Measurements from ENCODE around the gene CAPN13.
A peak's percentile ranks its signal among the peaks of the same experiment; 100 is the strongest.

The CAPN13 gene

GRCh38 chr2:30802611-30803010, 4.6 kb downstream of the CAPN13 start:
- no peak overlapping the region for H3K4me3 ChIP-seq (ENCODE audit: low read length in 2 of 2)
- H4K91ac ChIP-seq (ENCODE audit: low read depth, low read length, poor library complexity), result no peak overlapping the region
- no peak overlapping the region for H3K9ac ChIP-seq (ENCODE audit: low read depth, low read length, poor library complexity)
- peaks cover 0 to 2% of the 10 kb centered on the region in 2 donors for H3K9me3 ChIP-seq (replicated peaks in 1 of 2; ENCODE audit: control insufficient read depth in 2 of 2, insufficient read depth in 1 of 2, low read depth in 1 of 2, low read length in 2 of 2)
- H3K27ac ChIP-seq (replicated peaks; ENCODE audit: low read length), result no peak overlapping the region
- peak overlapping the region; percentile 56 for H2AK5ac ChIP-seq (ENCODE audit: low read depth, low read length)
- no peak overlapping the region for H2BK5ac ChIP-seq (ENCODE audit: low read length)
- no peak overlapping the region for H2BK120ac ChIP-seq (ENCODE audit: low read depth, low read length)
- H3K18ac ChIP-seq (ENCODE audit: low read length), result no peak overlapping the region
- no peak overlapping the region for H3K4ac ChIP-seq (ENCODE audit: low read length)
- peaks cover 0 to 4% of the 10 kb centered on the region in 2 donors for H3K4me1 ChIP-seq (ENCODE audit: control insufficient read depth in 2 of 2, insufficient read depth in 1 of 2, low read depth in 1 of 2, low read length in 2 of 2)
- H3K23ac ChIP-seq (ENCODE audit: low read depth, low read length, poor library complexity), result peak overlapping the region; percentile 45
- no CpG with 5 or more reads among the region's 4 CpGs for WGBS, 2 donors (ENCODE audit: extremely low coverage in 2 of 2, insufficient read length in 2 of 2, insufficient replicate concordance in 1 of 2)
- H4K8ac ChIP-seq (ENCODE audit: low read depth, low read length), result no peak overlapping the region
- H3K27me3 ChIP-seq (ENCODE audit: control insufficient read depth in 3 of 3, insufficient read depth in 3 of 3, low read depth in 1 of 3, low read length in 3 of 3), result no peaks in the 10 kb centered on the region
- no peak overlapping the region for H2BK12ac ChIP-seq (ENCODE audit: low read length)
- no peak overlapping the region for H3K14ac ChIP-seq (ENCODE audit: low read length)
- no peaks in the 10 kb centered on the region for H3K36me3 ChIP-seq (replicated peaks in 1 of 2; ENCODE audit: control insufficient read depth in 2 of 2, insufficient read depth in 2 of 2, low read length in 2 of 2)
- no peak overlapping the region for H3K4me2 ChIP-seq (ENCODE audit: insufficient read depth, low read length, poor library complexity, severe bottlenecking)
- DNase-seq (ENCODE audit: low spot score), result no peak
- no peak overlapping the region for H2AFZ ChIP-seq (ENCODE audit: low read length)
- no peaks in the 10 kb centered on the region for H3K79me1 ChIP-seq (ENCODE audit: low read depth, low read length)
- no peak overlapping the region for H2BK15ac ChIP-seq (ENCODE audit: low read length)

GRCh38 chr2:30801821-30802455, 5.3 kb downstream of the CAPN13 start:
- no peak overlapping the region for H2BK5ac ChIP-seq (ENCODE audit: low read length)
- H2AK5ac ChIP-seq (ENCODE audit: low read depth, low read length), result no peak overlapping the region
- H2AFZ ChIP-seq (ENCODE audit: low read length), result no peak overlapping the region
- H3K4ac ChIP-seq (ENCODE audit: low read length), result no peak overlapping the region
- no peak overlapping the region for H2BK12ac ChIP-seq (ENCODE audit: low read length)
- WGBS, 2 donors (ENCODE audit: extremely low coverage in 2 of 2, insufficient read length in 2 of 2, insufficient replicate concordance in 1 of 2), result no CpG with 5 or more reads among the region's 13 CpGs
- H4K8ac ChIP-seq (ENCODE audit: low read depth, low read length), result no peak overlapping the region
- no peaks in the 10 kb centered on the region for H3K27me3 ChIP-seq (ENCODE audit: control insufficient read depth in 3 of 3, insufficient read depth in 3 of 3, low read depth in 1 of 3, low read length in 3 of 3)
- H3K36me3 ChIP-seq (replicated peaks in 1 of 2; ENCODE audit: control insufficient read depth in 2 of 2, insufficient read depth in 2 of 2, low read length in 2 of 2), result no peaks in the 10 kb centered on the region
- no peak overlapping the region for H4K91ac ChIP-seq (ENCODE audit: low read depth, low read length, poor library complexity)
- DNase-seq (ENCODE audit: low spot score), result no peak
- no peak overlapping the region for H3K14ac ChIP-seq (ENCODE audit: low read length)
- H3K27ac ChIP-seq (replicated peaks; ENCODE audit: low read length), result no peak overlapping the region
- peak overlapping the region; percentile 31 for H3K9ac ChIP-seq (ENCODE audit: low read depth, low read length, poor library complexity)
- no peak overlapping the region for H2BK120ac ChIP-seq (ENCODE audit: low read depth, low read length)
- H3K4me2 ChIP-seq (ENCODE audit: insufficient read depth, low read length, poor library complexity, severe bottlenecking), result no peak overlapping the region
- peak overlapping the region; percentile 62 for H3K18ac ChIP-seq (ENCODE audit: low read length)
- peaks cover 0 to 2% of the 10 kb centered on the region in 2 donors for H3K9me3 ChIP-seq (replicated peaks in 1 of 2; ENCODE audit: control insufficient read depth in 2 of 2, insufficient read depth in 1 of 2, low read depth in 1 of 2, low read length in 2 of 2)
- H3K23ac ChIP-seq (ENCODE audit: low read depth, low read length, poor library complexity), result no peak overlapping the region
- no peaks in the 10 kb centered on the region for H3K79me1 ChIP-seq (ENCODE audit: low read depth, low read length)
- no peak overlapping the region for H3K4me3 ChIP-seq (ENCODE audit: low read length in 2 of 2)
- H2BK15ac ChIP-seq (ENCODE audit: low read length), result no peak overlapping the region
- H3K4me1 ChIP-seq (ENCODE audit: control insufficient read depth in 2 of 2, insufficient read depth in 1 of 2, low read depth in 1 of 2, low read length in 2 of 2), result peaks cover 0 to 4% of the 10 kb centered on the region in 2 donors

- Histone ChIP-seq H3K23ac (ENCODE audit: low read depth, low read length, poor library complexity) (no peak overlapping the region), H2BK12ac (ENCODE audit: low read length) (no peak overlapping the region), H3K9me3 (replicated peaks in 1 of 2; ENCODE audit: control insufficient read depth in 2 of 2, insufficient read depth in 1 of 2, low read depth in 1 of 2, low read length in 2 of 2) (peaks cover 0 to 2% of the 10 kb centered on the region in 2 donors), H3K9ac (ENCODE audit: low read depth, low read length, poor library complexity) (no peak overlapping the region), H3K4me1 (ENCODE audit: control insufficient read depth in 2 of 2, insufficient read depth in 1 of 2, low read depth in 1 of 2, low read length in 2 of 2) (peaks cover 0 to 4% of the 10 kb centered on the region in 2 donors), H4K8ac (ENCODE audit: low read depth, low read length) (no peak overlapping the region), H3K4me2 (ENCODE audit: insufficient read depth, low read length, poor library complexity, severe bottlenecking) (no peak overlapping the region), H2AK5ac (ENCODE audit: low read depth, low read length) (no peak overlapping the region), H3K4me3 (ENCODE audit: low read length in 2 of 2) (no peak overlapping the region), H3K36me3 (replicated peaks in 1 of 2; ENCODE audit: control insufficient read depth in 2 of 2, insufficient read depth in 2 of 2, low read length in 2 of 2) (no peaks in the 10 kb centered on the region), H3K14ac (ENCODE audit: low read length) (no peak overlapping the region), H3K18ac (ENCODE audit: low read length) (no peak overlapping the region), H2AFZ (ENCODE audit: low read length) (no peak overlapping the region), H4K91ac (ENCODE audit: low read depth, low read length, poor library complexity) (no peak overlapping the region), H2BK120ac (ENCODE audit: low read depth, low read length) (no peak overlapping the region), H3K27me3 (ENCODE audit: control insufficient read depth in 3 of 3, insufficient read depth in 3 of 3, low read depth in 1 of 3, low read length in 3 of 3) (no peaks in the 10 kb centered on the region), H3K27ac (replicated peaks; ENCODE audit: low read length) (no peak overlapping the region), H3K79me1 (ENCODE audit: low read depth, low read length) (no peaks in the 10 kb centered on the region), H2BK15ac (ENCODE audit: low read length) (no peak overlapping the region), H3K4ac (ENCODE audit: low read length) (no peak overlapping the region), H2BK5ac (ENCODE audit: low read length) (no peak overlapping the region)
- no peak for DNase-seq (ENCODE audit: low spot score)
- no CpG with 5 or more reads among the region's 5 CpGs for WGBS, 2 donors (ENCODE audit: extremely low coverage in 2 of 2, insufficient read length in 2 of 2, insufficient replicate concordance in 1 of 2)
These were observed 7.1 kb downstream of the CAPN13 start for GRCh38 chr2:30800159-30800558.

GRCh38 chr2:30799366-30799765, 7.9 kb downstream of the CAPN13 start:
- H3K79me1 ChIP-seq (ENCODE audit: low read depth, low read length), result no peaks in the 10 kb centered on the region
- no peak overlapping the region for H3K4ac ChIP-seq (ENCODE audit: low read length)
- DNase-seq (ENCODE audit: low spot score), result no peak
- WGBS, 2 donors (ENCODE audit: extremely low coverage in 2 of 2, insufficient read length in 2 of 2, insufficient replicate concordance in 1 of 2), result no CpG with 5 or more reads among the region's 5 CpGs
- no peak overlapping the region for H3K23ac ChIP-seq (ENCODE audit: low read depth, low read length, poor library complexity)
- no peak overlapping the region for H3K18ac ChIP-seq (ENCODE audit: low read length)
- no peak overlapping the region for H2BK120ac ChIP-seq (ENCODE audit: low read depth, low read length)
- no peak overlapping the region for H2AK5ac ChIP-seq (ENCODE audit: low read depth, low read length)
- no peak overlapping the region for H2AFZ ChIP-seq (ENCODE audit: low read length)
- peaks cover 0 to 2% of the 10 kb centered on the region in 2 donors for H3K9me3 ChIP-seq (replicated peaks in 1 of 2; ENCODE audit: control insufficient read depth in 2 of 2, insufficient read depth in 1 of 2, low read depth in 1 of 2, low read length in 2 of 2)
- H3K27ac ChIP-seq (replicated peaks; ENCODE audit: low read length), result no peak overlapping the region
- H2BK12ac ChIP-seq (ENCODE audit: low read length), result no peak overlapping the region
- H4K8ac ChIP-seq (ENCODE audit: low read depth, low read length), result no peak overlapping the region
- H4K91ac ChIP-seq (ENCODE audit: low read depth, low read length, poor library complexity), result peak overlapping the region; percentile 22
- no peak overlapping the region for H3K9ac ChIP-seq (ENCODE audit: low read depth, low read length, poor library complexity)
- no peaks in the 10 kb centered on the region for H3K27me3 ChIP-seq (ENCODE audit: control insufficient read depth in 3 of 3, insufficient read depth in 3 of 3, low read depth in 1 of 3, low read length in 3 of 3)
- no peaks in the 10 kb centered on the region for H3K36me3 ChIP-seq (replicated peaks in 1 of 2; ENCODE audit: control insufficient read depth in 2 of 2, insufficient read depth in 2 of 2, low read length in 2 of 2)
- peaks cover 0 to 4% of the 10 kb centered on the region in 2 donors for H3K4me1 ChIP-seq (ENCODE audit: control insufficient read depth in 2 of 2, insufficient read depth in 1 of 2, low read depth in 1 of 2, low read length in 2 of 2)
- no peak overlapping the region for H2BK5ac ChIP-seq (ENCODE audit: low read length)
- no peak overlapping the region for H3K14ac ChIP-seq (ENCODE audit: low read length)
- no peak overlapping the region for H3K4me3 ChIP-seq (ENCODE audit: low read length in 2 of 2)
- no peak overlapping the region for H3K4me2 ChIP-seq (ENCODE audit: insufficient read depth, low read length, poor library complexity, severe bottlenecking)
- H2BK15ac ChIP-seq (ENCODE audit: low read length), result no peak overlapping the region
